ENCODE data around the gene CCNK. TPM values are rescaled to one million over a fixed set of nuclear protein-coding genes. Genes with fewer than 3 reads are reported as not detected.

The CCNK gene
- total and polyA plus RNA-seq, 2 of the 13 experiments (the other 11 are each of a cell fraction or from before 2014, with no cell fraction given): 4.9 to 9.7 TPM

DNA sequence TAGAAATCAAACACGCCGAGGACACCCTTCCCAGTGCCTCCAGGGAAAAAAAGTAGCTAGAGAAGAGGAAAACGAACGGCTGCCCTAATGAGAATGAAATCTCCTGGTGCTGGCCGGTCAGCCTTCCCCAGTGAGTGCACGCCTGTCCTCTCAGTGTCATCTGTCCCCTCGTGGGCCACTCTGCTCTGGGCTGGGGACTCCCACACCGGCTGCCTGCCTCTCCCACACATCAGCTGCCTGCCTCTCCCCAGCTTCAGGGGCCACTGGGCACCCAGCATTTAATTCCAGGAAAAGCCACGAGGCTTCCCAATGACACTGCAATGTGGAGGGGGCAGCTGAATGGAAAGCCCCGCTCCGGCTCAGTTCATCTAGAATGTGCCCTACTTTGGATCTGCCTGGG, 63.8 kb downstream of the CCNK start:
- no peak for ATAC-seq
- no TSS peak for BruUV-seq (replicated peaks)
- Histone ChIP-seq H2AFZ (ENCODE audit: low read length) (no peak overlapping the region), H3K36me3 (replicated peaks in 1 of 2; ENCODE audit: control insufficient read depth in 1 of 2, insufficient read depth in 2 of 2, low read length in 2 of 2) (no peaks in the 10 kb centered on the region; a peak in 1 of 5 replicates), H3K27me3 (ENCODE audit: control insufficient read depth in 1 of 2, insufficient read depth in 2 of 2, low read length in 2 of 2) (no peaks in the 10 kb centered on the region), H3K4me3 (replicated peaks in 1 of 3; ENCODE audit: insufficient read depth in 1 of 3, low read depth in 2 of 3, low read length in 3 of 3) (no peak overlapping the region), H4K20me1 (ENCODE audit: insufficient read depth, low read length) (peaks cover 30% of the 10 kb centered on the region), H3K27ac (ENCODE audit: extremely low read length, insufficient read depth, low read length) (no peak overlapping the region), H3K4me1 (ENCODE audit: insufficient read depth, low read length) (peaks cover 55% of the 10 kb centered on the region), H3K79me2 (ENCODE audit: insufficient read depth, low read length) (peaks cover 88% of the 10 kb centered on the region), H3K9ac (ENCODE audit: insufficient read depth, low read depth, low read length) (no peak overlapping the region), H3K4me2 (ENCODE audit: low read depth, low read length) (no peak overlapping the region), H3K9me3 (ENCODE audit: low read length) (no peaks in the 10 kb centered on the region)
- TF ChIP-seq ATF1 (CRISPR knock-in tag; IDR thresholded peaks at IDR 0.05) (no peak), ZNF652 (CRISPR knock-in tag; IDR thresholded peaks at IDR 0.05; ENCODE audit: borderline replicate concordance, low read depth) (no peak), ZNF207 (IDR thresholded peaks at IDR 0.05; ENCODE audit: borderline replicate concordance) (no peak)
- intact Hi-C loops (cut with micrococcal nuclease; ENCODE audit: unreplicated experiment) (no loop called here), in situ Hi-C loops (cut with HindIII; ENCODE audit: extremely low pct_ligation_motif_present, low pct_unique_long_range_greater_than_20kb) (no loop called here)
- ChIA-PET POLR2A (no interaction called here), CTCF (ENCODE audit: low intra/inter-chr PET ratio, low total read pairs) (no interaction called here)
- no peak for DNase-seq (ENCODE audit: low spot score)
- 88% methylated on average over 11 of the region's 11 CpGs for WGBS (ENCODE audit: low lambda C conversion rate)
- no peak for FAIRE-seq

DNA sequence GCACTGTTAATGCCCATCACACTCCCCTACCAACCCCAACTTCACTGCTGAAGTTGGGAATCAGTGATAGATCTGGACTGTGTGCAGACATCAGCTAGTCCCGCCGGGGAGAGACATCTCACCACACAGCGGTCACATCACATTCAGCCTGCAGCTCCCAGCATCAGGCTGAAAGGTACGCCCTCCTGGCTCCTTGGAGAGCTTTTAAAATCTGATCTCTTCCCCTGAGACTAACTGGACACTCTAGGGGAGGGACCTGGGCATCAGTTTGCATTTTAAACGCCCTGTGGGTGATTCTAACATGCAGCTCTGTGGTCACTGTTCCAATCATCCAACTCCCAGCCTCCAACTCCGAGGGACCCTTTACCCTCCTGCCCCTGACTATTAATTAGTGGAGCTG, 64.4 kb downstream of the CCNK start:
- POLR2A ChIA-PET: interaction anchor here (1.3 kb wide), 1 partner anchor 10 kb away, joined by 3 read pairs; no protein-coding TSS in a partner anchor
- H3K27me3 ChIP-seq (ENCODE audit: control insufficient read depth in 1 of 2, insufficient read depth in 2 of 2, low read length in 2 of 2): no peaks in the 10 kb centered on the region
- in situ Hi-C loops (cut with HindIII; ENCODE audit: extremely low pct_ligation_motif_present, low pct_unique_long_range_greater_than_20kb): no loop called here
- no peak overlapping the region for H3K4me2 ChIP-seq (ENCODE audit: low read depth, low read length)
- H3K27ac ChIP-seq (ENCODE audit: extremely low read length, insufficient read depth, low read length): no peak overlapping the region
- FAIRE-seq (no peak), ATAC-seq (no peak), DNase-seq (ENCODE audit: low spot score) (no peak)
- WGBS (ENCODE audit: low lambda C conversion rate): 77% methylated on average over 3 of the region's 6 CpGs
- peaks cover 30% of the 10 kb centered on the region for H4K20me1 ChIP-seq (ENCODE audit: insufficient read depth, low read length)
- peaks cover 61% of the 10 kb centered on the region for H3K4me1 ChIP-seq (ENCODE audit: insufficient read depth, low read length)
- no peaks in the 10 kb centered on the region for H3K9me3 ChIP-seq (ENCODE audit: low read length)
- H3K4me3 ChIP-seq (replicated peaks in 1 of 3; ENCODE audit: insufficient read depth in 1 of 3, low read depth in 2 of 3, low read length in 3 of 3): no peak overlapping the region
- no peaks in the 10 kb centered on the region; a peak in 1 of 5 replicates for H3K36me3 ChIP-seq (replicated peaks in 1 of 2; ENCODE audit: control insufficient read depth in 1 of 2, insufficient read depth in 2 of 2, low read length in 2 of 2)
- H3K9ac ChIP-seq (ENCODE audit: insufficient read depth, low read depth, low read length): no peak overlapping the region
- intact Hi-C loops (cut with micrococcal nuclease; ENCODE audit: unreplicated experiment): no loop called here
- CTCF ChIA-PET (ENCODE audit: low intra/inter-chr PET ratio, low total read pairs): no interaction called here
- H2AFZ ChIP-seq (ENCODE audit: low read length): no peak overlapping the region
- no TSS peak for BruUV-seq (replicated peaks)
- H3K79me2 ChIP-seq (ENCODE audit: insufficient read depth, low read length): peaks cover 91% of the 10 kb centered on the region
- TF ChIP-seq ZNF577 (CRISPR knock-in tag; IDR thresholded peaks at IDR 0.05; ENCODE audit: borderline replicate concordance, low read depth) (no peak), SOX13 (IDR thresholded peaks at IDR 0.05) (no peak), SOX13 (CRISPR knock-in tag; conservative IDR thresholded peaks at IDR 0.05 in 1 of 2, IDR thresholded peaks at IDR 0.05 in 1 of 2) (no peak), ZNF546 (CRISPR knock-in tag; conservative IDR thresholded peaks at IDR 0.05) (no peak), SOX5 (CRISPR knock-in tag; IDR thresholded peaks at IDR 0.05; ENCODE audit: borderline replicate concordance) (no peak), HMG20B (CRISPR knock-in tag; conservative IDR thresholded peaks at IDR 0.05) (no peak), ZNF672 (CRISPR knock-in tag; IDR thresholded peaks at IDR 0.05) (no peak), GATAD1 (CRISPR knock-in tag; IDR thresholded peaks at IDR 0.05) (no peak), SRSF4 (IDR thresholded peaks at IDR 0.05; ENCODE audit: low read depth, low read length, poor library complexity, severe bottlenecking) (no peak), ZFX (CRISPR knock-in tag; IDR thresholded peaks at IDR 0.05; ENCODE audit: low read depth) (no peak)
- TF ChIP-seq, protein P1, sequence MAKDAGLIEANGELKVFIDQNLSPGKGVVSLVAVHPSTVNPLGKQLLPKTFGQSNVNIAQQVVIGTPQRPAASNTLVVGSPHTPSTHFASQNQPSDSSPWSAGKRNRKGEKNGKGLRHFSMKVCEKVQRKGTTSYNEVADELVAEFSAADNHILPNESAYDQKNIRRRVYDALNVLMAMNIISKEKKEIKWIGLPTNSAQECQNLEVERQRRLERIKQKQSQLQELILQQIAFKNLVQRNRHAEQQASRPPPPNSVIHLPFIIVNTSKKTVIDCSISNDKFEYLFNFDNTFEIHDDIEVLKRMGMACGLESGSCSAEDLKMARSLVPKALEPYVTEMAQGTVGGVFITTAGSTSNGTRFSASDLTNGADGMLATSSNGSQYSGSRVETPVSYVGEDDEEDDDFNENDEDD (CRISPR knock-in tag; IDR thresholded peaks at IDR 0.05; ENCODE audit: borderline replicate concordance): no peak
- TF ChIP-seq, protein P2, sequence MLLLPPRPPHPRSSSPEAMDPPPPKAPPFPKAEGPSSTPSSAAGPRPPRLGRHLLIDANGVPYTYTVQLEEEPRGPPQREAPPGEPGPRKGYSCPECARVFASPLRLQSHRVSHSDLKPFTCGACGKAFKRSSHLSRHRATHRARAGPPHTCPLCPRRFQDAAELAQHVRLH (CRISPR knock-in tag; IDR thresholded peaks at IDR 0.05; ENCODE audit: borderline replicate concordance, low read depth): no peak

Measured in HepG2 (cell line).